Ovary (tissue), 3 donors: ENCODE measurements around the gene NFE2L2.

Experiments used
- CTCF ChIP-seq, 3 donors: fragments of 450-650 bp in 2 of 3; fragments of 200-600 bp in 1 of 3; IDR thresholded peaks; one replicate each; pipeline versions ENCODE4 v1.5.1 to v1.8.0; 2016 to 2022; ENCODE audit warnings: antibody characterized with exemption in 3 of 3, mild to moderate bottlenecking in 1 of 3
- EP300 ChIP-seq: sonication (generic); formaldehyde crosslinking; IDR thresholded peaks from one replicate; pipeline ENCODE4 v1.6.1; 2017; ENCODE audit warnings: antibody characterized with exemption
- POLR2A ChIP-seq: fragments of 450-650 bp; IDR thresholded peaks from one replicate; pipeline ENCODE4 v1.6.1; 2017; ENCODE audit warnings: antibody characterized with exemption, mild to moderate bottlenecking, moderate library complexity
- donor health status: DM: no; HTN: no; CAD: no.

GRCh38 chr2:177289824-177290628 is 25.5 kb upstream of the NFE2L2 start:
- TF ChIP-seq CTCF (IDR thresholded peaks at IDR 0.05) (no peak), EP300 (no peak), POLR2A (no peak)
